AG09309 (cell line): ENCODE data around the gene KANTR.

Source experiments
- DNase-seq: peaks from one replicate; pipeline ENCODE4 v3.0.0-alpha.2; 2010; ENCODE audit warnings: low read depth
- H3K4me3 ChIP-seq: 2 replicates; pipeline ENCODE4 v1.5.1; 2011; ENCODE audit warnings: mild to moderate bottlenecking, low read depth, low read length, moderate library complexity; ENCODE audit not compliant: control insufficient read depth
- TF ChIP-seq, protein P1 (sequence below): IDR thresholded peaks from 2 replicates; pipeline ENCODE4 v1.5.1; 2011; ENCODE audit warnings: mild to moderate bottlenecking, low read depth, low read length, inconsistent platforms; ENCODE audit not compliant: insufficient read depth, control insufficient read depth; ENCODE audit errors: missing control alignments

Gene KANTR, protein sequence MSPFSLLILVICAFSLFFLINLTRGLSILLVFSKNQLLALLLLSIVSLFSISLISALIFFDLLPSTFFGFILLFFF

DNA sequence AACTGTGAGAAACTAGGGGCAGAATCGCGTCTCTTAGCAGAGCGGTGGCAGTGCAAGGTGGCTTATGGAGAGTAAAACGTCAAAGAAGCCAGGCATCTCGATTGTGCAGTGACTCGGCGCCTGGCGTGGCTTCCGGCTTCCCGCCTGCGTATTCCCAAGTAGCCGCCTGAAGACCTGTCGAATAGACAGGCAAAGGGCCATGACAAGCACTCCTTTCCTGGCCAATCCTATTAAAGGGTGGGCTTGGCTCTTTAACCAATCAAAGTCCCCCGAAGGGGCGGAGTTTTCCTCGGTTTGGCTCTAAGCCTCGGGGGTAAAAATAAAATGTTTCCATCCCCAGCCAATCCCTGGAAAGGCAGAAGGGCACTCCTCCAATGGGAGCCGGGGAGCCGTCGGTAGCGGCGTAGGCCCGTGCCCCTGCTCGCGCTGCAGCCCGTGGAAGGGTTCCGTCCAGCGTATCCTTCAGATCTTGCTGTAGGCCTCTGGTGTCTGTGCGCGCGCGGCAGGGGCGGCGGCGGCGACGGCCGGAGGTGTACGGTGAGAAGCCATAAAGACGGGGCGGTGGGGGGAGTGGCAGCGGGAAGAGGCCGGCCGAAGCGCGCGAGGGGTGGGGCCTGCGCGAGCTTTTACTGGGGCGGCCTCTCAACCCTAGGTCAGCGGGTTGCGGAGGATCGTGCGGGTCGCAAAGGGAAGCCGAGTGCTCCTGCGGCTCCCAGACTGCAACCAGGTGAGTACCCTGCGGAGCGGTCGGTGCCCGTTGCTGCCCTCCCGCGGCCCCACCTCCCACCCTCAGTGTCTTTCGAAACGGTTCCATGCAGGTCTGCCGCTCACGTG, at the start of gene KANTR:
Gene KANTR (plus strand): TSS at position 395 of the 834 bp plus-strand sequence. CDS start 30,131 bp downstream, outside the sequence.
- TF ChIP-seq, protein P1, sequence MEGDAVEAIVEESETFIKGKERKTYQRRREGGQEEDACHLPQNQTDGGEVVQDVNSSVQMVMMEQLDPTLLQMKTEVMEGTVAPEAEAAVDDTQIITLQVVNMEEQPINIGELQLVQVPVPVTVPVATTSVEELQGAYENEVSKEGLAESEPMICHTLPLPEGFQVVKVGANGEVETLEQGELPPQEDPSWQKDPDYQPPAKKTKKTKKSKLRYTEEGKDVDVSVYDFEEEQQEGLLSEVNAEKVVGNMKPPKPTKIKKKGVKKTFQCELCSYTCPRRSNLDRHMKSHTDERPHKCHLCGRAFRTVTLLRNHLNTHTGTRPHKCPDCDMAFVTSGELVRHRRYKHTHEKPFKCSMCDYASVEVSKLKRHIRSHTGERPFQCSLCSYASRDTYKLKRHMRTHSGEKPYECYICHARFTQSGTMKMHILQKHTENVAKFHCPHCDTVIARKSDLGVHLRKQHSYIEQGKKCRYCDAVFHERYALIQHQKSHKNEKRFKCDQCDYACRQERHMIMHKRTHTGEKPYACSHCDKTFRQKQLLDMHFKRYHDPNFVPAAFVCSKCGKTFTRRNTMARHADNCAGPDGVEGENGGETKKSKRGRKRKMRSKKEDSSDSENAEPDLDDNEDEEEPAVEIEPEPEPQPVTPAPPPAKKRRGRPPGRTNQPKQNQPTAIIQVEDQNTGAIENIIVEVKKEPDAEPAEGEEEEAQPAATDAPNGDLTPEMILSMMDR: no peak
- H3K4me3 ChIP-seq: peak within 1 kb of the TSS; percentile 71
- peak; percentile 84 for DNase-seq

DNA sequence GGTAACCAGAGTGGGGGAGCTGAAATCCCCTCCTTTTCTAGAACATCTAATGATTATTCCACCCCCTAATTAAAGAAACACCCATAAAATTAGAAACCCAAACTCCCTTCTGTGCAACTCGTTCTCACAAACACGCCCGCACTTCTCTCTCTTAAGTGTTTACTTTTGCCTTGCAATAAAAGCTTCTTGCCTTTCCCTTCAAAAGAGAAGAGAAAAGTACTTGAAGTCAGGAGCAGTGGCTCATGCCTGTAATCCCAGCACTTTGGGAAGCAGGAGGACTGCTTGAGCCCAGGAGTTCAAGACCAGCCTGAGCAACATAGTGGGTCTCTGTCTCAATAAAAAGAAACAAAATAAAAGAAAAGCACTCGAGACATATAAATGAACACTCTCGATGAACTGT, 48.9 kb upstream of the KANTR start:
- TF ChIP-seq, protein P1: no peak
- no peak for DNase-seq
- no peak overlapping the region for H3K4me3 ChIP-seq

DNA sequence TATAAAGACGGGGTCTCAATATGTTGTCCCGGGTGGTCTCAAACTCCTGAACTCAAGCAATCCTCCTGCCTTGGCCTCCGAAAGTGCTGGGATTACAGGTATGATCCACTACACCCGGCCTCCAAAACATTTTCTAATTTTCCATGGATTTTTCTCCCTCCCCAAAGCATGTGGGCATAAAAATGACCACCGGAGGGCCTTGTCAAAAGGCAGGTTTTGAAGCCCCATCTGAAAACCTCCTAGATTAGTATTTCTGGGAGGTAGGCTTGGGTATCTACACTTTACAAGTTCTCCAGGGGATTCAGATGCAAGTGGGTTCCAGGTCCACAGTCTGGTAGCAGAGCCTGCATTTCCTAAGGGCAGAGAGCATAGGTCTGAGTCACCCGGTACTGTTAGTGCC, 46.7 kb upstream of the KANTR start:
- no peak overlapping the region for H3K4me3 ChIP-seq
- DNase-seq: no peak

DNA sequence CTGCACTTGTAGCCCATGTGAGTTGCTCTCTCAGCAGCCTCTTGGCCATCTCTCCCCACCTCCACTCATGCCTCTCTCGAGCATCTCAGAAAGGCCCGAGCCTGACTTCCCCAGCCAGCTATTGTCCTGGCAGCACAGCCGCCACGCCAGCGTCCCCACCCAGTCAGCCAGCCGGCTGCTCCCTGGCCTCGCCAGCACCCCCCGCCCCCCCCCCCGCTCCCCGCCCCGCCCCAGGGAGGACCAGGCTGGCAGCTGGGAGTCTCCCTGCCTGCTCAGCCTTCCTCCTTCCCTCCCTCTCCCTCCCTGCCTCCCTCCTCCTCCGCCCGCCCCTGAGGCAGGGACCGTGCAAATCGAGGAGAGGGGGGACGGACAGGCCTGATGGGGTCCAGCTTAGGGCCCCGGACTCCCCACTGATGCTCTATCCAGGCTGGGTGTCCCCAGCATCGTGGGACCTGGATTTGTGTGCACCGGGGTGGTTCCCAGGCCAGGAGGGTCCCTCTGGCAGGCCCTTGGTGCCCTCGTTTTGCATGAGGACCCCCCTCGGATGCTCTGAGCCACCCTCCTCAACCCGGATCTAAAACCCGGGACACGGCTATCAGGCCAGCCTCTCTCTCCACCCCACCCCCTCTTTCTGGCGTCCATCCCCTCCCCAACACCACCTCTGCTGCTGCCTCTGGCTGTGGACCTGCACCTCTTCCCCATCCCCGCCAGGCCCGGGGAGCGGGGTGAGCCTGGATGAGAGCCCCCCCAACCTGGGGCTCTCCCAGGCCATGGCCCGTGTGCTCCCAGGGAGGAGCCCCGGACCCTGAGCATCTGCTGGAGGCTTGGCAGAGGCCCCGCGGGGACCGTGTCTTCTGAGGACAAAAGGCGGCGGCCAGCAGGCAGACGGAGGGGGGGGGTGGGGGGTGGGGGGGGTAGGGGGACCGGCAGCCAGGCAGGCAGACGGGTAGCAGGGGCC, 45.5 kb upstream of the KANTR start, which contains the start of gene GPR173:
Gene GPR173 (plus strand): TSS at position 621 of the 958 bp plus-strand sequence. CDS start 27,833 bp downstream, outside the sequence.
- TF ChIP-seq, protein P1: no peak
- DNase-seq: peak; percentile 11
- peak within 1 kb of the TSS; percentile 80 for H3K4me3 ChIP-seq

More for the DNA sequence above, 46.7 kb upstream of the KANTR start:
- TF ChIP-seq, protein P1: peak; percentile 39

DNA sequence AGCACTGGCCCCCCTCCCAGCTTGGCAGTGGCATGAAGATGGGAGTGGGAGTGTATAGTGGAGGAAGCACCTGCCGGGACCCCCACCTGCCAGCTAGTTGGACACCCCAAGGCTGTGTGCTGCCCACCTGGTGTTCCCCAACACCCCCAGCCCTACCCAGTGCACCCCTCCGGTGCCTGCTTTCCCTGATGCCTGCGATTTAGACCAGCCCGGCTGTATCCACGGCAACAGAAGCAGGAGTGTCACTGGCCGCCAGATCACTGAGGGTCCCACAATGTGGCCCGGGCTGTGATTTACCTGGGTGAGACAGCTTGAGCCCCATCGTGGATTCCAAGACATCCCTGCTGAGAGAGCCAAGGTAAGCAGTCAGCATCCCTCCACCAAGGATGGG, 44.8 kb upstream of the KANTR start:
- TF ChIP-seq, protein P1: no peak
- DNase-seq: no peak
- H3K4me3 ChIP-seq: peak overlapping the region; percentile 80

DNA sequence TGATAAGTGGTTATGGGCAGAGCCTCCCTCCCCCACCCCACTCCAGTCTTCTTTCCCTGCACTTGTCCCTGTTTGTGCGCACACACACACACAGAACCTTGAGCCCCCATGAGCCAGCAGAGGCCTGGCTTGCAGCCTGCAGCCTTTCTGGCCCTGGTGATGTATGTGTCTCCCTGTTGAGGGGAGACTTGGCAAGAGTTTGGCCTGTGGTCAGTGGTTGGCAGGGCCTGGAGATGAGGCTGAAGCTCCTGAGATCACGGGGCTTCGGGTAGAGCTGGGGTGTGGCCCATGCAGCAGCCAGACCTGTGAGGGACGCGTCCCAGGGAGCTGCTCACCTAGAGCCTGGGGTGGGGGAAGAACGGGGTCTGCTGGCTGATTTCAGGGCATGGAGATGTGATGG, 43.1 kb upstream of the KANTR start:
- no peak for DNase-seq
- TF ChIP-seq, protein P1: no peak
- peak overlapping the region; percentile 20 for H3K4me3 ChIP-seq
